Measurements from ENCODE around the gene VAC14.
A peak's percentile ranks its signal among the peaks of the same experiment; 100 is the strongest.

Gene VAC14

GRCh38 chr16:70685061-70685937 is 115.7 kb downstream of the VAC14 start:
- H3K27ac ChIP-seq: no peak overlapping the region
- H3K4me3 ChIP-seq: peak overlapping the region; percentile 79
- no peaks in the 10 kb centered on the region; the same call in 1 of the 2 replicates for H3K36me3 ChIP-seq (ENCODE audit: insufficient read depth, low read length)

GRCh38 chr16:70684146-70685060 is 116.6 kb downstream of the VAC14 start:
- Histone ChIP-seq H3K4me3 (peak overlapping the region; percentile 79), H3K36me3 (ENCODE audit: insufficient read depth, low read length) (no peaks in the 10 kb centered on the region; the same call in 1 of the 2 replicates), H3K9me3 (ENCODE audit: low read depth, low read length) (no peaks in the 10 kb centered on the region), H3K27ac (no peak overlapping the region), H3K9ac (ENCODE audit: insufficient read length) (peak overlapping the region; percentile 68)
- TF ChIP-seq POLR2AphosphoS5 (IDR thresholded peaks at IDR 0.05; ENCODE audit: borderline replicate concordance, low read depth, low read length): no peak
- TF ChIP-seq FOXP2 (optimal IDR thresholded peaks at IDR 0.05; ENCODE audit: control extremely low read depth, extremely low read length, insufficient read depth): no peak
- TF ChIP-seq EZH2 (IDR thresholded peaks at IDR 0.05): no peak
- no peak for DNase-seq (ENCODE audit: low read depth, low spot score)

More at GRCh38 chr16:70685061-70685937, 115.7 kb downstream of the VAC14 start:
- H3K9ac ChIP-seq (ENCODE audit: insufficient read length): peak overlapping the region; percentile 68
- DNase-seq (ENCODE audit: low read depth, low spot score): no peak
- H3K9me3 ChIP-seq (ENCODE audit: low read depth, low read length): no peaks in the 10 kb centered on the region
- no peak for TF ChIP-seq FOXP2 (optimal IDR thresholded peaks at IDR 0.05; ENCODE audit: control extremely low read depth, extremely low read length, insufficient read depth)
- TF ChIP-seq POLR2AphosphoS5 (IDR thresholded peaks at IDR 0.05; ENCODE audit: borderline replicate concordance, low read depth, low read length): no peak
- TF ChIP-seq EZH2 (IDR thresholded peaks at IDR 0.05): no peak

GRCh38 chr16:70683146-70683944 is 117.6 kb downstream of the VAC14 start:
- DNase-seq (ENCODE audit: low read depth, low spot score): no peak
- no peaks in the 10 kb centered on the region; the same call in 1 of the 2 replicates for H3K36me3 ChIP-seq (ENCODE audit: insufficient read depth, low read length)
- no peak overlapping the region for H3K4me3 ChIP-seq
- no peak overlapping the region for H3K27ac ChIP-seq
- H3K9me3 ChIP-seq (ENCODE audit: low read depth, low read length): no peaks in the 10 kb centered on the region
- TF ChIP-seq EZH2 (IDR thresholded peaks at IDR 0.05) (no peak), FOXP2 (optimal IDR thresholded peaks at IDR 0.05; ENCODE audit: control extremely low read depth, extremely low read length, insufficient read depth) (no peak)
- H3K9ac ChIP-seq (ENCODE audit: insufficient read length): no peak overlapping the region

GRCh38 chr16:70682239-70683145 is 118.5 kb downstream of the VAC14 start:
- no peak overlapping the region for H3K9ac ChIP-seq (ENCODE audit: insufficient read length)
- no peak for TF ChIP-seq FOXP2 (optimal IDR thresholded peaks at IDR 0.05; ENCODE audit: control extremely low read depth, extremely low read length, insufficient read depth)
- TF ChIP-seq POLR2AphosphoS5 (IDR thresholded peaks at IDR 0.05; ENCODE audit: borderline replicate concordance, low read depth, low read length): no peak
- no peak for TF ChIP-seq EZH2 (IDR thresholded peaks at IDR 0.05)
- no peak overlapping the region for H3K27ac ChIP-seq
- no peak overlapping the region for H3K4me3 ChIP-seq
- H3K9me3 ChIP-seq (ENCODE audit: low read depth, low read length): no peaks in the 10 kb centered on the region
- no peaks in the 10 kb centered on the region; the same call in 1 of the 2 replicates for H3K36me3 ChIP-seq (ENCODE audit: insufficient read depth, low read length)
- DNase-seq (ENCODE audit: low read depth, low spot score): no peak

- H3K9me3 ChIP-seq (ENCODE audit: low read depth, low read length): no peaks in the 10 kb centered on the region
- TF ChIP-seq FOXP2 (optimal IDR thresholded peaks at IDR 0.05; ENCODE audit: control extremely low read depth, extremely low read length, insufficient read depth): no peak
- DNase-seq (ENCODE audit: low read depth, low spot score): no peak
- H3K27ac ChIP-seq: no peak overlapping the region
- no peak overlapping the region for H3K9ac ChIP-seq (ENCODE audit: insufficient read length)
- H3K4me3 ChIP-seq: no peak overlapping the region
- H3K36me3 ChIP-seq (ENCODE audit: insufficient read depth, low read length): no peaks in the 10 kb centered on the region; the same call in 1 of the 2 replicates
These were observed 119.3 kb downstream of the VAC14 start for GRCh38 chr16:70681382-70682238.

GRCh38 chr16:70680495-70681381 is 120.2 kb downstream of the VAC14 start:
- no peak for DNase-seq (ENCODE audit: low read depth, low spot score)
- H3K4me3 ChIP-seq: no peak overlapping the region
- no peak overlapping the region for H3K27ac ChIP-seq
- peaks cover 4% of the 10 kb centered on the region; the same call in 1 of the 2 replicates for H3K36me3 ChIP-seq (ENCODE audit: insufficient read depth, low read length)
- TF ChIP-seq EZH2 (IDR thresholded peaks at IDR 0.05) (no peak), FOXP2 (optimal IDR thresholded peaks at IDR 0.05; ENCODE audit: control extremely low read depth, extremely low read length, insufficient read depth) (no peak), POLR2AphosphoS5 (IDR thresholded peaks at IDR 0.05; ENCODE audit: borderline replicate concordance, low read depth, low read length) (no peak)
- H3K9me3 ChIP-seq (ENCODE audit: low read depth, low read length): no peaks in the 10 kb centered on the region
- no peak overlapping the region for H3K9ac ChIP-seq (ENCODE audit: insufficient read length)
